Keratinocyte (primary cell): ENCODE results near the gene CHD9.

Source experiments
- EZH2 ChIP-seq: IDR thresholded peaks from one replicate; pipeline ENCODE4 v1.6.1; 2012; ENCODE audit warnings: inconsistent platforms, mild to moderate bottlenecking, low read length, moderate library complexity
- TF ChIP-seq, protein P1 (sequence below), 3 experiments: IDR thresholded peaks in 1 of 3; conservative IDR thresholded peaks in 1 of 3; optimal IDR thresholded peaks in 1 of 3; 2 replicates in 2 of 3; 3 replicates in 1 of 3; pipeline versions ENCODE3 to v1.5.1; 2011; ENCODE audit warnings: low read length in 3 of 3, mild to moderate bottlenecking in 3 of 3, moderate library complexity in 2 of 3, control low read depth in 1 of 3, inconsistent platforms in 1 of 3; ENCODE audit not compliant: insufficient read depth in 2 of 3; ENCODE audit errors: extremely low read depth in 1 of 3

GRCh38 chr16:53035176-53035942, 19.4 kb upstream of the CHD9 start:
- TF ChIP-seq, protein P1, sequence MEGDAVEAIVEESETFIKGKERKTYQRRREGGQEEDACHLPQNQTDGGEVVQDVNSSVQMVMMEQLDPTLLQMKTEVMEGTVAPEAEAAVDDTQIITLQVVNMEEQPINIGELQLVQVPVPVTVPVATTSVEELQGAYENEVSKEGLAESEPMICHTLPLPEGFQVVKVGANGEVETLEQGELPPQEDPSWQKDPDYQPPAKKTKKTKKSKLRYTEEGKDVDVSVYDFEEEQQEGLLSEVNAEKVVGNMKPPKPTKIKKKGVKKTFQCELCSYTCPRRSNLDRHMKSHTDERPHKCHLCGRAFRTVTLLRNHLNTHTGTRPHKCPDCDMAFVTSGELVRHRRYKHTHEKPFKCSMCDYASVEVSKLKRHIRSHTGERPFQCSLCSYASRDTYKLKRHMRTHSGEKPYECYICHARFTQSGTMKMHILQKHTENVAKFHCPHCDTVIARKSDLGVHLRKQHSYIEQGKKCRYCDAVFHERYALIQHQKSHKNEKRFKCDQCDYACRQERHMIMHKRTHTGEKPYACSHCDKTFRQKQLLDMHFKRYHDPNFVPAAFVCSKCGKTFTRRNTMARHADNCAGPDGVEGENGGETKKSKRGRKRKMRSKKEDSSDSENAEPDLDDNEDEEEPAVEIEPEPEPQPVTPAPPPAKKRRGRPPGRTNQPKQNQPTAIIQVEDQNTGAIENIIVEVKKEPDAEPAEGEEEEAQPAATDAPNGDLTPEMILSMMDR (optimal IDR thresholded peaks at IDR 0.05 in 1 of 3, IDR thresholded peaks at IDR 0.05 in 1 of 3, conservative IDR thresholded peaks at IDR 0.05 in 1 of 3; ENCODE audit: extremely low read depth in 1 of 3, insufficient read depth in 2 of 3, low read length in 3 of 3), result no peak
- TF ChIP-seq EZH2, result no peak
